8988T (cell line): Measurements from ENCODE around the gene TWSG1.
"Not testable (repeated sequence)": the region's sequence is repeated elsewhere in the genome, so short reads cannot be mapped to it uniquely, and the experiment has no call there.

Source experiments
- DNase-seq: peaks from one replicate; pipeline ENCODE4 v3.0.0; 2011

Gene TWSG1

DNA sequence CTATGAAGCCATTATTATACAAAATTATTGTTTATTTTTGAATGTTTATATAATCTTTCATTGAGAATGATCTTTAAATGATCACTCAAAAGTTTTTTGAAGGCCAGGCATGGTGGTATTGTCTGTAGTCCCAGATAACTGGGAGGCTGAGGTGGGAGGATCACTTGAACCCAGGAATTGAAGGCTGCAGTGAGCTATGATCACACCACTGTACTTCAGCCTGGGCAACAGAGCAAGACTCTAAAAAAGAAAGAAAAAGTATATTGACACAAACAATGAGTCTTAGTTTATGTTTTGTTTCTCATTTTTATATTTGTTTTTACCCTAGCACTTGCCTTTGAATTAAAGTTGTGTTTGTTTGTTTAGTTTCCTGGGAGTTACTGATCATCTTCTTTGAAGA is 2.3 kb downstream of the TWSG1 start:
- DNase-seq: no peak

DNA sequence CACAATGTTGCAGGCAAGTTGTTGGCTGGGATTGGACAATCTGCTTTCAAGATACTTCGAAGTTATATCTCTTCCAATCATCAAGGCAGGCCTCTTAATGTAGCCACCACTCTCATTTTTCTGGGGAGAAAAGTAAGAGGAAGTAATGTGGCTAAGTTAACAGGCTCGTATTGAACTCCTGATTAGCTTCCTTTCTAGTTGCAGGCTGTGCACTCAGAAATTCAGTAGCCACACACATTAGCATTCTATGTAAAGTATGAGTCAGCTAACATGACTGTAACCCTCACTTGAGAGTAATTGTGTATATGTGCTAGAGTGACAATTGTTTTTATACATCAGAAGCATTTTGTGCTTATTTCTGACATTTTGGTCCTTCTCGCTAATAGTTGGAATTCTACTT is 3.3 kb downstream of the TWSG1 start:
- no peak for DNase-seq

- DNase-seq: no peak
Observed at GRCh38 chr18:9340472-9340871, 5.9 kb downstream of the TWSG1 start.

- no peak for DNase-seq
Observed at GRCh38 chr18:9343577-9343976, 9.0 kb downstream of the TWSG1 start.

DNA sequence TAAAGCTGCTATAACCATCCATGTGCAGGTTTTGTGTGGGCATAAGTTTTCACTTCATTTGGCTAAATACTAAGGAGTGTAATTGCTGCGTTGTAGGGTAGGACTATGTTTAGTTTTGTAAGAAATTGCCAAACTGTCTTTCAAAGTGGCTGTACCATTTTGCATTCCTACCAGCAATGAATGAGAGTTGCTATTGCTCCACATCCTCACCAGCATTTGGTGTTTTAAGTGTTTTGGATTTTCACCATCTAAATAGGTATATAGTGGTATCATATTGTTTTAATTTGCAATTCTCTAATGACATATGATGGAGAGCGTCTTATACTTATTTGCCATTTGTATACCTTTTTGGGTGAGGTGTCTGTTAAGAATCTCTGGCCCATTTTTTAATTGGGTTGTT is 12.2 kb downstream of the TWSG1 start:
- no peak for DNase-seq

DNA sequence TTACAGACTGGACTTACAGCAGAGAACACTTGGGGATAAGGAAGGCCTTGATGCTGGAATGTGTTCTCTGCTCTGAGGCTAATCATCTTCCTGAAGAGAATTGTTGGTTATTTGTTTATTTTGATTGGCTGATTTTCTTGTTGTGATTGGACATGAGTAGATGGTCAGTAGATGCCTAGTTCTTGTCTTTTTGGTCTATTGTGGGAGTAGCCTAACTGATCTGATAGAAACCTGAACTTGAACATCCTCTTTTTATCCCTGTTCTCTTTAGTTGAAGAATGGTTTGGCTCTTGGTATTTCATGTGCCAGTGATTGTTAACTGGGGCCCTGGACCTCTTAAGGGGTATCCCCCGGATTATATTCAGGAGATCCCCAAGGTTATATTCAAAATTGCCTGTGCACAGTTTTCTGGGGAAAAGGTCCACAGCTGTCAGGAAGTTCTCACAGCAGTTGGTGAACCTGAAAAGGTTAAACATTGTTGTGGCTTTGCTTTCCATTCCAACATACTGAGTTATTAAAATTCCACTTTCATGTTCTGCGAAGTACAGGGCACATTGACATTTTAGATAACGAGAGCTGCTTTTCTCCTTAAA is 13.6 kb downstream of the TWSG1 start:
- no peak for DNase-seq

DNA sequence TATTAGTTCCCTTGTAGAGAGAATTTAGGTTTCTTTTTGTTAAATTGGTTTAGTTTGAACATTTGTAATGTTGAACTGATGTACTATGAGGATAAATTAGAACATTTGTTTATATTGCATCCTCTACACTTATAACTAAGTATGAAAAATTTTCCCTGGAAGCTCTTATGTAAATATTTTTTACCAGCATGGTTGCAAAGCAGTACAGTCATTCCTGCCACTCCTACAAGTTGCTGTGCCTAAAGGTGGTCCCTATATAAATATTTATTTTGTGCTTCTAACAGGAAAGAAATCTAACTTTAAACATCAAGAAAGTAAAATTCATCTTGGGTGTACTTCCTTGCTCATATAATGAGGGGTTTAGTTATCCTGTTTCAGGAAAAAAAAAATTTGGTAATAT is 14.2 kb downstream of the TWSG1 start:
- DNase-seq: no peak

DNA sequence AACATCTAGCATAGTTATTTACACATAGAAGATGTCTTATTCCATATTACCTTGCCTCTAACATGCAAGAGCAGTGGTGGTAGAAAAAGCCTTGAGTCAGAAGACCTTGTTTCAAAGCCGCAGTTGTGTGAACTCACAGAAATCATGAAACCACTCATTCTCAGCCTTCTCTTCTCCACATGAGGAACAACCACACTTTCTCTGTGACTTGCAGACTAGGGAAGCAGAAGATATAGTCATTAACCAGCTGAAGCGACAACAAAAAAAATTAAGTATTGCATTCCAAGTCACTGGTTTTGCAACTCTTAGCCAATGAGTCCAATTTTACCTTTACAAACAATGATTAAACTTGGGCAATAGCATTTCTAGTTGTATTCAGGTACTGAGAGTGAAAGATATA is 19.0 kb downstream of the TWSG1 start:
- DNase-seq: no peak

DNA sequence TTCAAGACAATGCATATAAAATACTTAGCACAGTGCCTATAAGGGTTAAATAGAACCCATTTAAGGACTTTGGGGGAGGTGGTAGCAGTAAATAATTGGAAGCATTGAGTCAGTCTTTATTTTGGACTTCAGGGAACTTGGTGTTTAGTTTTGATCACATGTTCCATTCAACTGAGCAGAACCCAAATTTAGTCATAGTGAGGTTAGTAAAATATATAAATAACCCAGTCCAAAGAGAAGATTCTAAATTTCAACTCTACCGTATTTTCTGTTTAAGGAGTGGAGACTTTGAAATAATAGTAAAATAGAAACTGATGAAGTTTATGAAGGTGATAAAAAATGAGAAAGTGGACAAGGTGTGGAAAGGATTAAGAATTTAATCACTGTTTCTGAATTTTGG is 19.7 kb downstream of the TWSG1 start:
- no peak for DNase-seq

- no peak for DNase-seq
Observed at GRCh38 chr18:9356976-9357375, 22.4 kb downstream of the TWSG1 start.

DNA sequence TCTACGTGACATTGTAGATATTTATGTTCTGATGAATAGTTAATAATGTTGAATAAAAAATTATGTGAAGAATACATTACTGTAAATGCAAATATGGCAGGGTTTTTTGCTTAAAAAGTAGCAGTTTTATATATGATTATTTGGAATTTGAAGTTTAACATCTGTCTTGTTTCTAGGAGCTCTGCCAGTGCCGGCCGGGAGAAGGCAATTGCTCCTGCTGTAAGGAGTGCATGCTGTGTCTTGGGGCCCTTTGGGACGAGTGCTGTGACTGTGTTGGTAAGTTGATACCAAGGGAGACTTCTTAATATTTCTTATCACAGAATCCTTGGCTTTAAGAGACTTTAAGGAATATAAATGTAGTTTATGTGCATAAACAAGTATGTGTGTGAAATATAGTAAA is 25.2 kb downstream of the TWSG1 start:
- no peak for DNase-seq

- no peak for DNase-seq
Observed at GRCh38 chr18:9361191-9361590, 26.6 kb downstream of the TWSG1 start.

DNA sequence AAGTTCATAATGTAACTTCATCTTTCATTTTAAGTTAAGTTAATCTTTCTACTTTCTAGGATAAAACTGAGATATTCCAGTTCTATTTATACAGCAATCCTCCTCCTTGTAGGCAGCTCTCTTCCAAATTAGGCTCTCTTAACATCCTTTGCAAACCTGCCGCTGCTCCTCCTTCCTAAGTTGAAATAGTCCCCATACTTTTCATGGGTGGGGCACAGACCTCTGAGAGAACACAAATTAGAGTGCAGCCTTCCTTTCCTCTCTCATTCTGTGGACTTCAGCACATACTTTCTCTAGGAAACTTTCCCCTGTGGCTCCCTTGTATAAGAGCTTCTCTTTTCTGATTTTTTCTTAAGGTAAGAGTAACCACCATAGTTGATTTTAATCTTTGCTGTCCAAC is 28.3 kb downstream of the TWSG1 start:
- no peak for DNase-seq

- DNase-seq: no peak
Observed at GRCh38 chr18:9364242-9364641, 29.7 kb downstream of the TWSG1 start.

- DNase-seq: no peak
Observed at GRCh38 chr18:9365406-9365805, 30.8 kb downstream of the TWSG1 start.

GRCh38 chr18:9366126-9366714 is 31.6 kb downstream of the TWSG1 start:
- no peak for DNase-seq

DNA sequence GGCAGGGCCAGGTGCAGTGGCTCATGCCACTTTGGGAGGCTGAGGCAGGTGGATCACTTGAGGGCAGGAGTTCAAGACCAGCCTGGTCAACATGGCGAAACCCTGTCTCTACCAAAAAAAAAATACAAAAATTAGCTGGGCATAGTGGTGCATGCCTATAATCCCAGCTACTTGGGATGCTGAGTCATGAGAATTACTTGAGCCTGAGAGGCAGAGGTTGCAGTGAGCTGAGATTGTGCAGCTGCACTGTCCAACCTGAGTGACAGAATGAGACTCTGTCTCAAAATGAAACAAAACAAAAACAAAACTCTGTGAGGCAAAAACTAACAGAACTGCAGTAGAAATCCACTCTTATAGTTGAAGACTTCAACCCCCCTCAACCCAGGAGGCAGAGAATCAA is 38.7 kb downstream of the TWSG1 start:
- DNase-seq: not testable (repeated sequence)

- no peak for DNase-seq
Observed at GRCh38 chr18:9379118-9379517, 44.5 kb downstream of the TWSG1 start.

DNA sequence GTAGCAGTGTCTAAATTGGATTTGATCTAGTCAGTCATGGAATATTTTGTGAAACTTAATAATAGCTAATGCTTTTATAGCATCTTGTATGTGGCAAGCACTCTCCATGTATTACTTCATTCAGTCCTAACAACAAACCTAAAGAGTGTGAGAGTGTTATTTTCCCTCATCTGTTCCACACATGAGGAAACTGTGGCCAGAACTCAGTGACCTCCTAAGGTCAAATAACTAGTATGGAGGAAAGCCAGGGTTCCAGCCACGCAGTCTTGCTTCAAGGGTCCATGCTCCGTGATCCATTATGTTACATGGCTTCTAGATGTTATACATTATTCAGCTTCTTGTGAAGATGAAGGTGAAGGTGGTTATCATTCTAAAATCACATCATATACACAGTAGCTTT is 45.5 kb downstream of the TWSG1 start:
- no peak for DNase-seq

GRCh38 chr18:9380621-9381395 is 46.2 kb downstream of the TWSG1 start:
- no peak for DNase-seq

- DNase-seq: no peak
Observed at GRCh38 chr18:9386879-9387278, 52.3 kb downstream of the TWSG1 start.

DNA sequence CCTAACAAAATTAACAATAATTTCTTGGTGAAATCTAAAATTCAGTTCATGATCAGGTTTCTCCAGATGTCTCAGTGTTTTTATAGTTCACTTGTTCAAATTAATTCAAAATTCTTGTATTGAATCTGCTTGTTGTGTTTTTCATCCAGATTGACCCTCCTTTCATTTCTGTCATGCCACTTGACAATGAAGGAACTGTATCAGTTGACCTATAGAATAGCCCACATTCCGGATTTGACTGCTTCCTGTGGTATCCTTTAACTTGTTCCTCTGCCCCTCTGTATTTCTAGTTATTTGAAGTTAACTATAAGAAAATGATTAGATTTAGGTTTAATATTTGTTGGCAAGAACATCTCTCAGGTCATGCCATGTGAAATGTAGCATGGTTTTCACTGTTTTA is 53.3 kb downstream of the TWSG1 start:
- no peak for DNase-seq

- no peak for DNase-seq
Observed at GRCh38 chr18:9389706-9390105, 55.1 kb downstream of the TWSG1 start.

DNA sequence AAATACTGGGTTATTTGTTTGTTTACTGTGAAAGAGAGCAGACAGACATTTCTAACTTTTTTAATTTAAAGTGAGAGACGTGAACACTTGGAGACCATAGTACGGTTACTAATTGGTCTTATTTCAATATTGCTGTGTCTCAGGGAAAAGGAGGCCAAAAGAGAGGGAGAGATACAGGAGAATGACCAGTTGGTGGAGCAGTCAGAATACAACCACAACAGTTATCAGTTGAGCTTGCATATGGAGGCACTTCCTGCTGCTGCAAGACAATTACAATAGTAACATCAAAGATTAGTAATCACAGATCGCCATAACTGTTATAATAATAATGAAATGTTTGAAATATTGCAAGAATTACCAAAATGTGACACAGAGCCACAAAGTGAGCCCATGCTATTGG is 58.2 kb downstream of the TWSG1 start:
- no peak for DNase-seq

GRCh38 chr18:9394046-9394445 is 59.5 kb downstream of the TWSG1 start:
- DNase-seq: no peak
